ENCODE measurements around the gene ATAD2B. TPM values are rescaled to one million over a fixed set of nuclear protein-coding genes. Genes with fewer than 3 reads are reported as not detected.
A peak's percentile ranks its signal among the peaks of the same experiment; 100 is the strongest.

Gene ATAD2B
- total RNA-seq (2014; rRNA removed; shearing (Covaris generic)) = 7.8 and 9.4 TPM in 2 replicates
- total RNA-seq (2022) = 19.4 and 21.7 TPM in 2 replicates
- percentile 76 among the genes with signal in this experiment for Bru-seq, nascent RNA
- BruChase-seq, experiment 1, labeled RNA remaining after a 6-hour chase = percentile 64 among the genes with signal in this experiment
- percentile 67 among the genes with signal in this experiment for BruChase-seq, experiment 2, labeled RNA remaining after a 2-hour chase
- long read RNA-seq, full-length matches to known transcripts = 2 of 16 reads
- long read RNA-seq, partial matches to known transcripts = 4 of 16 reads
- long read RNA-seq, other reads (novel, unspliced or antisense) = 10 of 16 reads

DNA sequence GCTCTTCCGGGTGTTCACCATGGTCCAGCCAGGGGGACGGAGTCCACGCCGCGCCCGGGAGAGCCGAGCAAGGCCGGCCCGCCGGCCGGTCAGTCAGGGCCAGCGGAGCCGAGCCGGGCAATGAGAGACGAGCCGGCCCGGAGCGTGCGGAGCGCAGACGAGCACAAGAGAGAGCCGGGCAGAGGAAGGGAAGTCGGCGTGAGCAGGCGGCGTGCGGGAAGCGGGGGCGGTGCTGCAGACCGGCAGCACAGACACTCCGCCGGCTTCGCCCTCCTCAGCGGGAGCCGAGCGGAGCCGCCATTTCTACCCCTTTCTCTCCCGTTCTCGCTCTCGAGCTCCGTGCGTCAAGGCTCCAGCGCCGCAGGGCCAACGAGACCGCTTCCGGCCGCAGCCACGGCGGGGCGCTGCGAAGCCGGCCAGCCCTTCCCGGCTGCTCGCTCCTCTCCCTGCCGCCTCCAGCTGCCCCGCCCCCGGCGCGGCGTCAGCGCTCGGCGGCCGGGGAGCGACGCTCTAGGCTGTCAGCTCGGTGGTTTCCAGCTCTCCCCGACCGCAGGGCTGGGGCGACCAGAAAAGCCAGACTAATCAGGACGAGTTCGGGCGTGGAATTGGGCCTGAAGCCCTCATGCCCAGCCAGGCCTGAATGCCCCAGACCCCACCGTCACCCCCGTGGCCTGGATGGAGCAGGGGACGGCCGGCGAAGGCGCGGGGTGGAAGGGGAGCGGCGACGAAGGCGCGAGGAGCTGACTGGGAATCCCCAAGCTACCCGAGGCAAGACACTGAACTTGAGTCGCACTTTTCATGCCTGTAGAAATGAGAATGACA, at the start of gene ATAD2B:
ATAD2B (minus strand) TSS at position 374 of the 822 bp plus-strand sequence; CDS start at position 21, 353 bp downstream.
- CTCF ChIA-PET (ENCODE audit: unreplicated experiment) = interaction anchor here (0.7 to 2.1 kb wide), 3 partner anchors 13 to 152 kb away, joined by 4 to 15 read pairs (median 11); partner anchors contain the start of gene UBXN2A
- Histone ChIP-seq H3K36me3 (ENCODE audit: insufficient read depth, low read length) (no peaks in the 10 kb centered on the region), H2AFZ (ENCODE audit: low read length) (peak within 1 kb of the TSS; percentile 88), H3K27ac (ENCODE audit: low read depth, low read length, poor library complexity, severe bottlenecking) (peak within 1 kb of the TSS; percentile 76), H3K9me3 (ENCODE audit: low read length) (no peaks in the 10 kb centered on the region), H3K4me2 (ENCODE audit: low read length) (peak within 1 kb of the TSS; percentile 100), H3K79me2 (ENCODE audit: insufficient read depth, low read depth, low read length) (peaks cover 32% of the 10 kb centered on the region; the same call in 1 of the 2 replicates), H4K20me1 (ENCODE audit: insufficient read depth, low read length) (peaks cover 7% of the 10 kb centered on the region; the same call in 1 of the 2 replicates), H3K4me3 (ENCODE audit: low read depth, low read length, poor library complexity, severe bottlenecking) (peak within 1 kb of the TSS; percentile 89), H3K4me1 (ENCODE audit: insufficient read depth, low read length, poor library complexity, severe bottlenecking) (peaks cover 37% of the 10 kb centered on the region), H3K9me2 (ENCODE audit: insufficient read depth, low read length) (no peaks in the 10 kb centered on the region)
- POLR2A ChIA-PET = interaction anchor here (0.5 to 5.2 kb wide), 21 partner anchors 11 to 217 kb away, joined by 3 to 50 read pairs (median 5); partner anchors contain the start of genes SF3B6, TP53I3, UBXN2A and WDCP
- no TSS peak for BruUV-seq (replicated peaks)
- no peak for TF ChIP-seq EZH2phosphoT487 (IDR thresholded peaks at IDR 0.05; ENCODE audit: borderline replicate concordance, low read depth, low read length)
- TF ChIP-seq, protein P1, sequence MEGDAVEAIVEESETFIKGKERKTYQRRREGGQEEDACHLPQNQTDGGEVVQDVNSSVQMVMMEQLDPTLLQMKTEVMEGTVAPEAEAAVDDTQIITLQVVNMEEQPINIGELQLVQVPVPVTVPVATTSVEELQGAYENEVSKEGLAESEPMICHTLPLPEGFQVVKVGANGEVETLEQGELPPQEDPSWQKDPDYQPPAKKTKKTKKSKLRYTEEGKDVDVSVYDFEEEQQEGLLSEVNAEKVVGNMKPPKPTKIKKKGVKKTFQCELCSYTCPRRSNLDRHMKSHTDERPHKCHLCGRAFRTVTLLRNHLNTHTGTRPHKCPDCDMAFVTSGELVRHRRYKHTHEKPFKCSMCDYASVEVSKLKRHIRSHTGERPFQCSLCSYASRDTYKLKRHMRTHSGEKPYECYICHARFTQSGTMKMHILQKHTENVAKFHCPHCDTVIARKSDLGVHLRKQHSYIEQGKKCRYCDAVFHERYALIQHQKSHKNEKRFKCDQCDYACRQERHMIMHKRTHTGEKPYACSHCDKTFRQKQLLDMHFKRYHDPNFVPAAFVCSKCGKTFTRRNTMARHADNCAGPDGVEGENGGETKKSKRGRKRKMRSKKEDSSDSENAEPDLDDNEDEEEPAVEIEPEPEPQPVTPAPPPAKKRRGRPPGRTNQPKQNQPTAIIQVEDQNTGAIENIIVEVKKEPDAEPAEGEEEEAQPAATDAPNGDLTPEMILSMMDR (conservative IDR thresholded peaks at IDR 0.05; ENCODE audit: low read length) = peak; percentile 80
- intact Hi-C loops (cut with micrococcal nuclease; ENCODE audit: unreplicated experiment) = loop anchor here (1.0 to 5.0 kb wide), 9 partner anchors 13 to 434 kb away; partner anchors contain the start of genes FKBP1B, ITSN2, SF3B6 and TP53I3
- DNase-seq (ENCODE audit: low spot score) = peak; percentile 96

DNA sequence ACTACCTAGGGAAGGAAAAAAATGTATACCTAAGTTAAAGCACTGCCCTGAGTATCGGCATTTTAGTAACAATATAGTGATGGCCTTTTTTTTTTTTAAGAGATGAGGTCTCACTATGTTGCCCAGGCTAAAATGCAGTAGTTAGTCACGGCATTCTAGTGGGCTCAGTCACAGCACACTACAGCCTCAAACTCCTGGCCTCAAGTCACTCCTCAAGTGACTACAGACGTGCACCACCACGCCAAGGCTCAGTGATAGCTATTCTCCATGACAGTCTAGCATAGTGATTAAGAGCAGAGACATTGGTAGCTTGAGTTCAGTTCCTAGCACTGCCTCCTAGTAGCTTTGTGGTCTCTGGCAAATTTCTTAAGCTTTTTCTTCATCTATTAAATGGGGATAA, 40.9 kb upstream of the ATAD2B start:
- no TSS peak for BruUV-seq (replicated peaks)
- CTCF ChIA-PET (ENCODE audit: unreplicated experiment) = no interaction called here

More for the DNA sequence above, 40.9 kb upstream of the ATAD2B start:
- no peaks in the 10 kb centered on the region for H3K9me3 ChIP-seq (ENCODE audit: low read length)
- intact Hi-C loops (cut with micrococcal nuclease; ENCODE audit: unreplicated experiment) = no loop called here
- no peak overlapping the region for H3K27ac ChIP-seq (ENCODE audit: low read depth, low read length, poor library complexity, severe bottlenecking)
- POLR2A ChIA-PET = interaction anchor here (0.7 kb wide), 1 partner anchor 11 kb away, joined by 3 read pairs; no protein-coding TSS in a partner anchor
- peaks cover 6% of the 10 kb centered on the region for H3K36me3 ChIP-seq (ENCODE audit: insufficient read depth, low read length)
- no peak for DNase-seq (ENCODE audit: low spot score)
- TF ChIP-seq, protein P1 (conservative IDR thresholded peaks at IDR 0.05; ENCODE audit: low read length) = no peak
- no peak for TF ChIP-seq EZH2phosphoT487 (IDR thresholded peaks at IDR 0.05; ENCODE audit: borderline replicate concordance, low read depth, low read length)
- H3K4me3 ChIP-seq (ENCODE audit: low read depth, low read length, poor library complexity, severe bottlenecking) = no peak overlapping the region
- H3K4me2 ChIP-seq (ENCODE audit: low read length) = no peak overlapping the region
- no peaks in the 10 kb centered on the region for H3K9me2 ChIP-seq (ENCODE audit: insufficient read depth, low read length)
- no peaks in the 10 kb centered on the region for H3K79me2 ChIP-seq (ENCODE audit: insufficient read depth, low read depth, low read length)
- no peak overlapping the region for H2AFZ ChIP-seq (ENCODE audit: low read length)
- H4K20me1 ChIP-seq (ENCODE audit: insufficient read depth, low read length) = no peaks in the 10 kb centered on the region
- H3K4me1 ChIP-seq (ENCODE audit: insufficient read depth, low read length, poor library complexity, severe bottlenecking) = no peaks in the 10 kb centered on the region

Data from OCI-LY7 (cell line).